HCT116 (cell line): ENCODE measurements around the gene CCR5AS.

Experiments
- ATAC-seq: fragments of 200-7000 bp; cut with Tn5 transposase; 2 replicates; pipeline ENCODE4 v1.9.1; 2020; ENCODE audit warnings: mild to moderate bottlenecking, moderate library complexity
- BruUV-seq: library from RNA; stranded (reverse); fragments of 400-500 nt; replicated peaks from 2 replicates; lab custom pipeline; 2021; lab: Mats Ljungman, UMichigan
- CTCF ChIA-PET: fragments of 300-600 bp; sonication (Branson Sonifier 250); formaldehyde crosslinking; loops from one replicate; lab custom pipeline; 2021; ENCODE audit warnings: antibody characterized with exemption; lab: Charles Lee
- POLR2A ChIA-PET: fragments of 300-600, 350-600 bp; sonication (Branson Sonifier 250); formaldehyde crosslinking; loops from one replicate; lab custom pipeline; 2021; ENCODE audit warnings: antibody characterized with exemption; lab: Charles Lee
- RAD21 ChIA-PET, 2 experiments: fragments of 300-600 bp; sonication (Branson Sonifier 250); formaldehyde crosslinking; loops; one replicate each; lab custom pipeline; 2023; ENCODE audit warnings: low total read pairs in 2 of 2; ENCODE audit not compliant: uncharacterized antibody in 2 of 2, unreplicated experiment in 2 of 2, low non-redundant PET in 1 of 2; lab: Charles Lee
- DNase-seq: peaks from one replicate; pipeline ENCODE4 v3.0.0-alpha.2; 2010; ENCODE audit warnings: low read depth, low spot score
- H2AFZ ChIP-seq: fragments of 200-600 bp; shearing (Covaris generic), sonication (generic); 2 replicates; pipeline ENCODE4 v1.6.1; 2017; ENCODE audit warnings: low read depth, mixed run types, mixed read lengths, antibody characterized with exemption, low read length; ENCODE audit not compliant: poor library complexity, severe bottlenecking
- H3K27ac ChIP-seq: 2 replicates; pipeline ENCODE4 v1.5.1; 2012; ENCODE audit warnings: low read depth, low read length
- H3K27me3 ChIP-seq: fragments of 200-600 bp; sonication (generic); 2 replicates; pipeline ENCODE4 v1.6.1; 2016; ENCODE audit warnings: mixed run types, low read length, mixed read lengths; ENCODE audit not compliant: insufficient read depth
- H3K36me3 ChIP-seq, 2 experiments: fragments of 200-500 bp in 1 of 2; fragments of 200-600 bp in 1 of 2; sonication (Bioruptor generic) in 1 of 2; sonication (generic) in 1 of 2; 2 replicates each; pipeline versions ENCODE4 v1.5.1 to v1.6.1; 2014 to 2016; ENCODE audit warnings: low read length in 2 of 2, inconsistent platforms in 1 of 2, mixed read lengths in 1 of 2, mixed run types in 1 of 2; ENCODE audit not compliant: insufficient read depth in 2 of 2, control insufficient read depth in 1 of 2
- H3K4me1 ChIP-seq, 2 experiments: fragments of 200-600 bp in 1 of 2; sonication (generic) in 1 of 2; 2 replicates each; pipeline versions ENCODE4 v1.5.1 to v1.6.1; 2012 to 2017; ENCODE audit warnings: low read length in 2 of 2, inconsistent platforms in 1 of 2, mild to moderate bottlenecking in 1 of 2, mixed read lengths in 1 of 2, mixed run types in 1 of 2, moderate library complexity in 1 of 2; ENCODE audit not compliant: insufficient read depth in 2 of 2, control insufficient read depth in 1 of 2
- H3K4me2 ChIP-seq: fragments of 200-600 bp; sonication (generic); 2 replicates; pipeline ENCODE4 v1.6.1; 2017; ENCODE audit warnings: mixed run types, low read length, mixed read lengths
- H3K4me3 ChIP-seq, 2 experiments: fragments of 200-600 bp in 1 of 2; sonication (generic) in 1 of 2; replicated peaks in 1 of 2; 2 replicates each; pipeline ENCODE4 v1.5.1; 2011 to 2016; ENCODE audit warnings: low read length in 2 of 2, control low read depth in 1 of 2, low read depth in 1 of 2, mild to moderate bottlenecking in 1 of 2, mixed read lengths in 1 of 2, mixed run types in 1 of 2
- H3K79me2 ChIP-seq: fragments of 200-600 bp; sonication (generic); 2 replicates; pipeline ENCODE4 v1.6.1; 2017; ENCODE audit warnings: mild to moderate bottlenecking, mixed run types, low read length, moderate library complexity, mixed read lengths; ENCODE audit not compliant: insufficient read depth
- H3K9ac ChIP-seq: fragments of 200-600 bp; sonication (generic); 2 replicates; pipeline ENCODE4 v1.6.1; 2016; ENCODE audit warnings: low read length, mixed read lengths
- H3K9me2 ChIP-seq: fragments of 200-600 bp; sonication (generic), shearing (Covaris generic); 2 replicates; pipeline ENCODE4 v1.6.1; 2017; ENCODE audit warnings: mixed run types, mild to moderate bottlenecking, moderate library complexity; ENCODE audit not compliant: insufficient read depth
- H3K9me3 ChIP-seq, 2 experiments: fragments of 200-500 bp in 1 of 2; fragments of 200-600 bp in 1 of 2; sonication (Bioruptor generic) in 1 of 2; sonication (generic) in 1 of 2; 2 replicates each; pipeline ENCODE4 v1.6.1; 2014 to 2017; ENCODE audit warnings: low read length in 2 of 2, mixed read lengths in 2 of 2, inconsistent platforms in 1 of 2, low read depth in 1 of 2, mild to moderate bottlenecking in 1 of 2, mixed run types in 1 of 2, moderate library complexity in 1 of 2; ENCODE audit not compliant: control insufficient read depth in 1 of 2, insufficient read depth in 1 of 2
- H4K20me1 ChIP-seq: fragments of 200-600 bp; sonication (generic), shearing (Covaris generic); 2 replicates; pipeline ENCODE4 v1.6.1; 2017; ENCODE audit warnings: mixed run types, mild to moderate bottlenecking, moderate library complexity; ENCODE audit not compliant: insufficient read depth
- CBX3 ChIP-seq: IDR thresholded peaks from 2 replicates; pipeline ENCODE4 v1.6.1; 2012; ENCODE audit warnings: low read depth
- CTCF ChIP-seq, 3 experiments: fragments of 200-600 bp in 1 of 3; sonication (generic) in 1 of 3; IDR thresholded peaks in 2 of 3; conservative IDR thresholded peaks in 1 of 3; 2 replicates each; pipeline ENCODE4 v1.5.1; 2012 to 2017; ENCODE audit warnings: low read depth in 2 of 3, low read length in 2 of 3, antibody characterized with exemption in 1 of 3, borderline replicate concordance in 1 of 3, control low read depth in 1 of 3, mild to moderate bottlenecking in 1 of 3, mixed read lengths in 1 of 3, mixed run types in 1 of 3, moderate library complexity in 1 of 3; ENCODE audit not compliant: insufficient read depth in 1 of 3
- EGR1 ChIP-seq: IDR thresholded peaks from 2 replicates; pipeline ENCODE4 v1.6.1; 2012; ENCODE audit warnings: low read depth
- ELF1 ChIP-seq: IDR thresholded peaks from 2 replicates; pipeline ENCODE4 v1.6.1; 2012; ENCODE audit warnings: low read depth, borderline replicate concordance
- EZH2 ChIP-seq: fragments of 200-600 bp; sonication (generic); IDR thresholded peaks from 2 replicates; pipeline ENCODE4 v1.6.1; 2017; ENCODE audit warnings: antibody characterized with exemption, mixed run types
- FOSL1 ChIP-seq: IDR thresholded peaks from 2 replicates; pipeline ENCODE4 v1.6.1; 2012; ENCODE audit warnings: low read depth
- JUND ChIP-seq: IDR thresholded peaks from 2 replicates; pipeline ENCODE4 v1.6.1; 2012
- POLR2A ChIP-seq: IDR thresholded peaks from 2 replicates; pipeline ENCODE4 v1.7.0; 2011; ENCODE audit warnings: borderline replicate concordance; ENCODE audit not compliant: insufficient read depth, insufficient read length; ENCODE audit errors: extremely low read depth
- POLR2AphosphoS5 ChIP-seq: IDR thresholded peaks from 2 replicates; pipeline ENCODE4 v1.6.1; 2011; ENCODE audit warnings: mild to moderate bottlenecking, low read depth, low read length, moderate library complexity
- RAD21 ChIP-seq: IDR thresholded peaks from 2 replicates; pipeline ENCODE4 v1.6.1; 2012; ENCODE audit warnings: low read depth, mild to moderate bottlenecking
- SIN3A ChIP-seq: IDR thresholded peaks from 2 replicates; pipeline ENCODE4 v1.6.1; 2012; ENCODE audit warnings: low read depth
- SP1 ChIP-seq: IDR thresholded peaks from 2 replicates; pipeline ENCODE4 v1.6.1; 2012; ENCODE audit warnings: low read depth
- SRF ChIP-seq: IDR thresholded peaks from 2 replicates; pipeline ENCODE4 v1.6.1; 2012; ENCODE audit warnings: low read depth
- TCF7L2 ChIP-seq: IDR thresholded peaks from 2 replicates; pipeline ENCODE4 v1.7.0; 2011; ENCODE audit warnings: borderline replicate concordance, inconsistent platforms; ENCODE audit not compliant: insufficient read depth, insufficient read length; ENCODE audit errors: extremely low read depth
- YY1 ChIP-seq: IDR thresholded peaks from 2 replicates; pipeline ENCODE4 v1.6.1; 2011; ENCODE audit warnings: low read length, low read depth, moderate library complexity, mild to moderate bottlenecking; ENCODE audit not compliant: insufficient replicate concordance; ENCODE audit errors: extremely low read depth
- ZBTB33 ChIP-seq: IDR thresholded peaks from 2 replicates; pipeline ENCODE4 v1.6.1; 2011; ENCODE audit warnings: mild to moderate bottlenecking, low read length, moderate library complexity; ENCODE audit not compliant: insufficient replicate concordance; ENCODE audit errors: extremely low read depth
- ZFX ChIP-seq: fragments of 450-650 bp; IDR thresholded peaks from 2 replicates; pipeline ENCODE4 v1.6.1; 2017
- ZNF274 ChIP-seq: fragments of 200-500 bp; sonication (Bioruptor generic); IDR thresholded peaks from 2 replicates; pipeline ENCODE4 v1.6.1; 2014; ENCODE audit warnings: mild to moderate bottlenecking, low read depth, low read length, inconsistent platforms
- intact Hi-C: fragments of 100-400 bp; cut with micrococcal nuclease; formaldehyde crosslinking; loops from 2 replicates; pipeline ENCODE4 v1.10.0; 2022
- TF ChIP-seq, protein P1 (sequence below): IDR thresholded peaks from 2 replicates; pipeline ENCODE4 v1.6.1; 2012
- TF ChIP-seq, protein P2 (sequence below): IDR thresholded peaks from 2 replicates; pipeline ENCODE4 v1.6.1; 2012; ENCODE audit warnings: low read depth

The CCR5AS gene

GRCh38 chr3:46361408-46362283 lies 45.2 kb downstream of the CCR5AS start:
- Histone ChIP-seq H3K27me3 (peaks cover 11% of the 10 kb centered on the region), H3K9me2 (no peaks in the 10 kb centered on the region), H4K20me1 (no peaks in the 10 kb centered on the region), H3K36me3 (no peaks in the 10 kb centered on the region), H3K4me1 (no peaks in the 10 kb centered on the region), H3K27ac (no peak overlapping the region), H3K4me3 (no peak overlapping the region), H3K9ac (no peak overlapping the region), H3K4me2 (no peak overlapping the region), H3K79me2 (no peaks in the 10 kb centered on the region), H2AFZ (no peak overlapping the region), H3K9me3 (no peaks in the 10 kb centered on the region)
- BruUV-seq = no TSS peak
- ChIA-PET RAD21 (no interaction called here), CTCF (no interaction called here), POLR2A (no interaction called here)
- intact Hi-C loops = no loop called here
- ATAC-seq (0 out of 2 replicates have a peak, but pooled peaks have one; percentile 25), DNase-seq (no peak)
- no peak for TF ChIP-seq ZFX
- no peak for TF ChIP-seq ELF1
- peak; percentile 36 for TF ChIP-seq FOSL1
- no peak for TF ChIP-seq RAD21
- TF ChIP-seq ZNF274 = no peak
- no peak for TF ChIP-seq SRF
- TF ChIP-seq EZH2 = no peak
- no peak for TF ChIP-seq CTCF (IDR thresholded peaks at IDR 0.05 in 2 of 3, conservative IDR thresholded peaks at IDR 0.05 in 1 of 3; ENCODE audit: borderline replicate concordance in 1 of 3, insufficient read depth in 1 of 3, low read depth in 2 of 3, low read length in 2 of 3)
- no peak; the same call in 1 of the 2 replicates for TF ChIP-seq SP1
- 0 out of 2 replicates have a peak, but pooled peaks have one; percentile 17 for TF ChIP-seq JUND
- no peak for TF ChIP-seq CBX3
- TF ChIP-seq, protein P1, sequence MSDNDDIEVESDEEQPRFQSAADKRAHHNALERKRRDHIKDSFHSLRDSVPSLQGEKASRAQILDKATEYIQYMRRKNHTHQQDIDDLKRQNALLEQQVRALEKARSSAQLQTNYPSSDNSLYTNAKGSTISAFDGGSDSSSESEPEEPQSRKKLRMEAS = no peak
- TF ChIP-seq YY1 = no peak
- no peak for TF ChIP-seq SIN3A
- no peak for TF ChIP-seq POLR2AphosphoS5
- TF ChIP-seq, protein P2, sequence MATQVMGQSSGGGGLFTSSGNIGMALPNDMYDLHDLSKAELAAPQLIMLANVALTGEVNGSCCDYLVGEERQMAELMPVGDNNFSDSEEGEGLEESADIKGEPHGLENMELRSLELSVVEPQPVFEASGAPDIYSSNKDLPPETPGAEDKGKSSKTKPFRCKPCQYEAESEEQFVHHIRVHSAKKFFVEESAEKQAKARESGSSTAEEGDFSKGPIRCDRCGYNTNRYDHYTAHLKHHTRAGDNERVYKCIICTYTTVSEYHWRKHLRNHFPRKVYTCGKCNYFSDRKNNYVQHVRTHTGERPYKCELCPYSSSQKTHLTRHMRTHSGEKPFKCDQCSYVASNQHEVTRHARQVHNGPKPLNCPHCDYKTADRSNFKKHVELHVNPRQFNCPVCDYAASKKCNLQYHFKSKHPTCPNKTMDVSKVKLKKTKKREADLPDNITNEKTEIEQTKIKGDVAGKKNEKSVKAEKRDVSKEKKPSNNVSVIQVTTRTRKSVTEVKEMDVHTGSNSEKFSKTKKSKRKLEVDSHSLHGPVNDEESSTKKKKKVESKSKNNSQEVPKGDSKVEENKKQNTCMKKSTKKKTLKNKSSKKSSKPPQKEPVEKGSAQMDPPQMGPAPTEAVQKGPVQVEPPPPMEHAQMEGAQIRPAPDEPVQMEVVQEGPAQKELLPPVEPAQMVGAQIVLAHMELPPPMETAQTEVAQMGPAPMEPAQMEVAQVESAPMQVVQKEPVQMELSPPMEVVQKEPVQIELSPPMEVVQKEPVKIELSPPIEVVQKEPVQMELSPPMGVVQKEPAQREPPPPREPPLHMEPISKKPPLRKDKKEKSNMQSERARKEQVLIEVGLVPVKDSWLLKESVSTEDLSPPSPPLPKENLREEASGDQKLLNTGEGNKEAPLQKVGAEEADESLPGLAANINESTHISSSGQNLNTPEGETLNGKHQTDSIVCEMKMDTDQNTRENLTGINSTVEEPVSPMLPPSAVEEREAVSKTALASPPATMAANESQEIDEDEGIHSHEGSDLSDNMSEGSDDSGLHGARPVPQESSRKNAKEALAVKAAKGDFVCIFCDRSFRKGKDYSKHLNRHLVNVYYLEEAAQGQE = no peak
- TF ChIP-seq EGR1 = no peak
- TF ChIP-seq TCF7L2 = no peak
- no peak for TF ChIP-seq POLR2A
- no peak for TF ChIP-seq ZBTB33
